T-cell (primary cell): Measurements from ENCODE around the gene C1orf185. TPM values are rescaled to one million over a fixed set of nuclear protein-coding genes. Genes with fewer than 3 reads are reported as not detected.

Experiments
- ATAC-seq, 4 experiments: fragments of 200-7000 bp in 3 of 4; fragments of 150-1000 bp in 1 of 4; cut with Tn5 transposase; replicated peaks in 1 of 4; 1 replicate in 3 of 4; 2 replicates in 1 of 4; pipeline ENCODE4 v1.10.0; 2021; ENCODE audit warnings: moderate library complexity in 3 of 4, mild to moderate bottlenecking in 2 of 4, moderate number of reproducible peaks in 1 of 4
- CTCF ChIA-PET, 2 donors: fragments of 300-600 bp; sonication (Branson Sonifier 250); formaldehyde crosslinking; loops; one replicate each; lab custom pipeline; 2022; ENCODE audit warnings: antibody characterized with exemption in 2 of 2; lab: Charles Lee
- POLR2A ChIA-PET, 2 donors: fragments of 300-600 bp; sonication (Branson Sonifier 250); formaldehyde crosslinking; loops; one replicate each; lab custom pipeline; 2022; ENCODE audit warnings: antibody characterized with exemption in 2 of 2; lab: Charles Lee
- DNase-seq, 35 experiments: peaks; one replicate each; pipeline versions ENCODE4 v3.0.0 to v3.0.0-alpha.2; 2013 to 2023
- H3K27ac ChIP-seq: one replicate; pipeline ENCODE4 v1.5.1; 2013; ENCODE audit warnings: low read length
- H3K27me3 ChIP-seq, 2 experiments: replicated peaks in 1 of 2; 1 replicate in 1 of 2; 2 replicates in 1 of 2; pipeline versions ENCODE4 v1.6.1 to v1.7.0; 2013; ENCODE audit warnings: low read length in 1 of 2, mixed read lengths in 1 of 2; ENCODE audit not compliant: control insufficient read depth in 2 of 2, insufficient read depth in 2 of 2; ENCODE audit errors: extremely low read depth in 1 of 2
- H3K36me3 ChIP-seq, 2 donors: 1 replicate in 1 of 2; 2 replicates in 1 of 2; pipeline versions ENCODE4 v1.6.1 to v1.7.0; 2013; ENCODE audit warnings: low read length in 1 of 2; ENCODE audit not compliant: control insufficient read depth in 2 of 2, insufficient read depth in 1 of 2; ENCODE audit errors: extremely low read depth in 1 of 2
- H3K4me1 ChIP-seq, 2 experiments: 1 replicate in 1 of 2; 2 replicates in 1 of 2; pipeline versions ENCODE4 v1.6.1 to v1.7.0; 2013; ENCODE audit warnings: low read length in 2 of 2, mixed read lengths in 1 of 2; ENCODE audit not compliant: insufficient read depth in 2 of 2, control insufficient read depth in 1 of 2; ENCODE audit errors: extremely low read depth in 1 of 2
- H3K4me3 ChIP-seq, 2 donors: 1 replicate in 1 of 2; 2 replicates in 1 of 2; pipeline versions ENCODE4 v1.5.1 to v1.7.0; 2013; ENCODE audit warnings: mild to moderate bottlenecking in 2 of 2, low read length in 1 of 2, moderate library complexity in 1 of 2; ENCODE audit not compliant: control insufficient read depth in 1 of 2; ENCODE audit errors: extremely low read depth in 1 of 2
- H3K9me3 ChIP-seq: 2 replicates; pipeline ENCODE4 v1.7.0; 2013
- H3K27ac Mint-ChIP-seq, 2 donors: one replicate each; pipeline ENCODE4 v1.8.0; 2020 to 2021; ENCODE audit warnings: mild to moderate bottlenecking in 2 of 2, mixed read lengths in 2 of 2
- H3K27me3 Mint-ChIP-seq, 2 donors: one replicate each; pipeline ENCODE4 v1.8.0; 2021 to 2022; ENCODE audit warnings: mixed read lengths in 2 of 2
- H3K36me3 Mint-ChIP-seq: one replicate; pipeline ENCODE4 v1.8.0; 2021; ENCODE audit warnings: mixed read lengths
- H3K4me1 Mint-ChIP-seq, 3 donors: one replicate each; pipeline ENCODE4 v1.8.0; 2020 to 2022; ENCODE audit warnings: mixed read lengths in 3 of 3, mild to moderate bottlenecking in 1 of 3
- H3K4me3 Mint-ChIP-seq, 3 donors: one replicate each; pipeline ENCODE4 v1.8.0; 2020 to 2022; ENCODE audit warnings: mild to moderate bottlenecking in 3 of 3, mixed read lengths in 3 of 3, moderate library complexity in 3 of 3
- H3K9me3 Mint-ChIP-seq, 3 donors: one replicate each; pipeline ENCODE4 v1.8.0; 2020 to 2022; ENCODE audit warnings: mixed read lengths in 3 of 3
- WGBS: methylation state at CpG from one replicate; pipeline ENCODE4 v1.1.5; 2013; ENCODE audit warnings: missing lambda C conversion rate; ENCODE audit not compliant: insufficient coverage; 5-methylcytosine and 5-hydroxymethylcytosine counted together
- total RNA-seq, 35 experiments: library from RNA in 6 of 35; stranded (reverse) in 6 of 35; fragments of 120-200 nt in 1 of 35; gene quantifications; one replicate each; pipeline versions ENCODE4 v1.2.1 to v1.2.4 and lab custom pipeline; 2013 to 2026

The C1orf185 gene
- total RNA-seq, 5 donors from 2014 or later (not counting 1 experiment from before 2014, with no cell fraction given) = not detected

GRCh38 chr1:51071291-51072042 lies 30.6 kb upstream of the C1orf185 start:
- H3K9me3 Mint-ChIP-seq = no peaks in the 10 kb centered on the region
- H3K4me3 Mint-ChIP-seq = no peak overlapping the region
- H3K9me3 ChIP-seq = no peaks in the 10 kb centered on the region
- peaks cover 0 to 5% of the 10 kb centered on the region in 2 experiments for H3K27me3 ChIP-seq
- ATAC-seq (no peak), DNase-seq (no peak)
- CTCF ChIA-PET = no interaction called here
- no peaks in the 10 kb centered on the region for H3K4me1 ChIP-seq
- no peak overlapping the region for H3K27ac Mint-ChIP-seq
- 94% methylated on average over 6 of the region's 11 CpGs for WGBS
- H3K27me3 Mint-ChIP-seq = peaks cover 35 to 36% of the 10 kb centered on the region in 2 donors
- no peaks in the 10 kb centered on the region for H3K4me1 Mint-ChIP-seq
- H3K27ac ChIP-seq = no peak overlapping the region
- POLR2A ChIA-PET = no interaction called here
- H3K4me3 ChIP-seq = no peak overlapping the region
- H3K36me3 Mint-ChIP-seq = no peaks in the 10 kb centered on the region
- H3K36me3 ChIP-seq = no peaks in the 10 kb centered on the region

- ATAC-seq (no peak), DNase-seq (no peak)
- Histone ChIP-seq H3K27ac (no peak overlapping the region), H3K27me3 (peaks cover 0 to 5% of the 10 kb centered on the region in 2 experiments), H3K4me3 (no peak overlapping the region), H3K36me3 (no peaks in the 10 kb centered on the region), H3K9me3 (no peaks in the 10 kb centered on the region), H3K4me1 (no peaks in the 10 kb centered on the region)
- WGBS = 89% methylated on average over 9 of the region's 16 CpGs
- Mint-ChIP-seq H3K27ac (no peak overlapping the region), H3K9me3 (no peaks in the 10 kb centered on the region), H3K36me3 (no peaks in the 10 kb centered on the region), H3K27me3 (peaks cover 35 to 36% of the 10 kb centered on the region in 2 donors), H3K4me3 (no peak overlapping the region), H3K4me1 (no peaks in the 10 kb centered on the region)
- POLR2A ChIA-PET = no interaction called here
- CTCF ChIA-PET = no interaction called here
Measured at GRCh38 chr1:51072043-51072439, 30.0 kb upstream of the C1orf185 start.

- no peak overlapping the region for H3K27ac Mint-ChIP-seq
- Histone ChIP-seq H3K36me3 (no peaks in the 10 kb centered on the region), H3K27ac (no peak overlapping the region), H3K9me3 (no peaks in the 10 kb centered on the region), H3K4me1 (no peaks in the 10 kb centered on the region), H3K27me3 (peaks cover under 1 to 5% of the 10 kb centered on the region in 2 experiments), H3K4me3 (no peak overlapping the region)
- no peak for ATAC-seq
- no peaks in the 10 kb centered on the region for H3K9me3 Mint-ChIP-seq
- no peaks in the 10 kb centered on the region for H3K4me1 Mint-ChIP-seq
- DNase-seq = no peak
- CTCF ChIA-PET = no interaction called here
- H3K27me3 Mint-ChIP-seq = peaks cover 30 to 35% of the 10 kb centered on the region in 2 donors
- H3K4me3 Mint-ChIP-seq = no peak overlapping the region
- POLR2A ChIA-PET = no interaction called here
- no peaks in the 10 kb centered on the region for H3K36me3 Mint-ChIP-seq
Measured at GRCh38 chr1:51072651-51073050, 29.4 kb upstream of the C1orf185 start.

- no peak for ATAC-seq
- Mint-ChIP-seq H3K27ac (no peak overlapping the region), H3K36me3 (no peaks in the 10 kb centered on the region), H3K9me3 (no peaks in the 10 kb centered on the region), H3K4me3 (no peak overlapping the region), H3K27me3 (peaks cover 26 to 31% of the 10 kb centered on the region in 2 donors), H3K4me1 (no peaks in the 10 kb centered on the region)
- WGBS = no CpG with 5 or more reads among the region's 1 CpG
- Histone ChIP-seq H3K4me1 (no peaks in the 10 kb centered on the region), H3K27ac (no peak overlapping the region), H3K9me3 (no peaks in the 10 kb centered on the region), H3K36me3 (no peaks in the 10 kb centered on the region), H3K4me3 (no peak overlapping the region), H3K27me3 (peaks cover 4 to 5% of the 10 kb centered on the region in 2 experiments)
- POLR2A ChIA-PET = no interaction called here
- CTCF ChIA-PET = no interaction called here
- DNase-seq = no peak
Measured at GRCh38 chr1:51073456-51073855, 28.6 kb upstream of the C1orf185 start.

GRCh38 chr1:51086496-51087271 lies 15.3 kb upstream of the C1orf185 start:
- H3K4me1 ChIP-seq = no peaks in the 10 kb centered on the region
- H3K27ac ChIP-seq = no peak overlapping the region
- 52% methylated on average over 3 of the region's 3 CpGs for WGBS
- H3K9me3 ChIP-seq = no peaks in the 10 kb centered on the region
- H3K27me3 Mint-ChIP-seq = peaks cover 42 to 64% of the 10 kb centered on the region in 2 donors
- H3K36me3 ChIP-seq = no peaks in the 10 kb centered on the region
- H3K4me3 ChIP-seq = no peak overlapping the region
- peaks cover 4 to 31% of the 10 kb centered on the region in 2 experiments for H3K27me3 ChIP-seq
- no peak overlapping the region for H3K4me3 Mint-ChIP-seq
- ChIA-PET CTCF (interaction anchor here in 1 of 2 donors (0.6 kb wide), 1 partner anchor 311 kb away, joined by 5 read pairs; no protein-coding TSS in a partner anchor), POLR2A (no interaction called here)
- H3K36me3 Mint-ChIP-seq = no peaks in the 10 kb centered on the region
- ATAC-seq (no peak), DNase-seq (no peak)
- peaks cover 0 to 6% (median 0%) of the 10 kb centered on the region in 3 donors for H3K9me3 Mint-ChIP-seq
- H3K27ac Mint-ChIP-seq = no peak overlapping the region
- no peaks in the 10 kb centered on the region for H3K4me1 Mint-ChIP-seq

GRCh38 chr1:51088474-51088873 lies 13.6 kb upstream of the C1orf185 start:
- POLR2A ChIA-PET = no interaction called here
- no peak overlapping the region for H3K27ac ChIP-seq
- Mint-ChIP-seq H3K4me3 (no peak overlapping the region), H3K9me3 (peaks cover 4 to 12% (median 5%) of the 10 kb centered on the region in 3 donors), H3K27ac (no peak overlapping the region), H3K36me3 (no peaks in the 10 kb centered on the region), H3K4me1 (no peaks in the 10 kb centered on the region), H3K27me3 (peaks cover 40 to 61% of the 10 kb centered on the region in 2 donors)
- no peaks in the 10 kb centered on the region for H3K9me3 ChIP-seq
- H3K27me3 ChIP-seq = peaks cover 4 to 31% of the 10 kb centered on the region in 2 experiments
- no peak overlapping the region for H3K4me3 ChIP-seq
- ATAC-seq = no peak
- H3K4me1 ChIP-seq = no peaks in the 10 kb centered on the region
- no CpG with 5 or more reads among the region's 1 CpG for WGBS
- CTCF ChIA-PET = no interaction called here
- no peaks in the 10 kb centered on the region for H3K36me3 ChIP-seq
- DNase-seq = no peak
